HG02852 (cell line): ENCODE measurements around the gene CACNA1C.
"Not testable (repeated sequence)": the region's sequence is repeated elsewhere in the genome, so short reads cannot be mapped to it uniquely, and the experiment has no call there.

ENCODE experiments used
- ATAC-seq: cut with Tn5 transposase; IDR thresholded peaks from one replicate; pipeline ENCODE4 v1.9.1; 2021; ENCODE audit warnings: mild to moderate bottlenecking, moderate library complexity; ENCODE audit not compliant: unreplicated experiment

Gene CACNA1C

GRCh38 chr12:2074792-2075191, 22.0 kb downstream of the CACNA1C start:
- ATAC-seq, result no peak

- no peak for ATAC-seq
These were observed 22.9 kb downstream of the CACNA1C start for GRCh38 chr12:2075508-2076195.

GRCh38 chr12:2076196-2076570, 23.4 kb downstream of the CACNA1C start:
- ATAC-seq, result no peak

DNA sequence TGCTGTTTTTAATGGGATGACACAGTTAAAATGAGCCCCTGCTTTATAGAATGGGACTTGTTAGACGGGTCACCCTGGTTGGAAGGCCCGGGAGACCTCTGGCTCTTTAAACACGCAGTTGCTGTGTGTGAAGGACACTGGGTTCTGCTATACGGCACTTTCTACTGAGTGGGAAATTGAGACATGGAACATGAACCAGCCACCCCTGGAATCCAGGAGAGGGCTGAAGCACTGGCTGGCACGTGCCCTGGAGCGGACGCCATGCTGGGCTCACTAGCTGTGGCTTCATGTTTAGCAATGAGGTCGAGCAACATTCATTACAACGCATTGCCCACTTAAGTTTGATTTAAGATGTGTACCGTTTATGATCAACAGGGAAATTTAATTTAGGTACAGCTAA, 23.9 kb downstream of the CACNA1C start:
- no peak for ATAC-seq

GRCh38 chr12:2080604-2081003, 27.8 kb downstream of the CACNA1C start:
- ATAC-seq, result no peak

DNA sequence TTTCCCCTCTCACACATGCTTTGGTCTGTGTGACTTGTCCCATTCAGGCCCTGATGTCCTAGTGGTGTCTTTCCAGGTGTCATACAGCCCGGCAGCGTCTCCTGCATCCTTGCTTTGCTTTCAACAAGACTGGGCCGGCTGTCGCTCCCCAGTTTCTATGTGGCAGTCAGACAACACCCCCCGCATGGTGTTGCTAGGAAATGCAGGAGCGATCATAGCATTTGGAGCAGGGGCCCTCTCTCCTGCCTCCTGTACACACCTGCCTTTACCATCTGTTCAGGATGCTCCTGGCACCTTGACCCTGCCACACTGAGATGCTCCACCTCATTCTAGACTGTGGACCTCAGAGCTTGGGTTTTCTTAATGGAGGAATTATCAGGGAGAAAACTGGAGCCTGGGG, 29.5 kb downstream of the CACNA1C start:
- ATAC-seq, result no peak

DNA sequence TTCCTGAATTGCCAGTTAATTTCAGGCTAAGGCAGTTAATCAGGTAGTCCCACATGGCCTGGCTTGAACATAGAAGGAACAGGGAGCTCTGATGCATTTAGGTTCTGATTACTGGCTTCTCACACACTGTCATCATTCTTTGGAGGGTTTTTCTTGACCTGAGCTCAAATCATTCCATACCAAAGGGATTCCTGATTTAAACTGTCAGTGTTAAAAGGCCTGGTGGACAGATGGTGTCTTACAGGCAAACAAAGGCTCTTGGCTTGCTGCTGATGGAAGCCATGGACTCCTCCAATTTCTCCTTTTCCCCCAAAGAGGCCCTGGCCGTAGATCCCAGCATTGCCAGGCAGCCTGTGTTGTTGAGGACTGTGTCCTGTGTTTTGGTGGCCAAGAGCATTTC, 30.2 kb downstream of the CACNA1C start:
- no peak for ATAC-seq

DNA sequence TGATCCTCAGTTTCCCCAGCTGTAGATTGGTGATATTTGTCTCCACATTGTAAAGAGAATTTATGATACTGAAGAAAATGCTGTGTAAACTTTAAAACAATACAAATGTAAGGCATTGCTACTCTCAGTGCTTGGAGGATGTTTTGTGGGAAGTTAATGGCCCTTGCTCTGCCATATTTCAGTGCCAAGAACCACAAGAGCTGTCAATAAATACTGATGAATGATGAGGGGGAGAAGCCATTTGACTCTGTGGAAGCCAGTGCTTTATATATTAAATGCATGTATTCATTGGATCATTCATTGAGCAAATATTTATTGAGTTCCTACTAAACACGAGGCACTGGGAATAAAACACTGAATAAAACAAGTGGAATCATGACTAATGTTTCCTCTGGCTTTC, 30.8 kb downstream of the CACNA1C start:
- ATAC-seq, result no peak

DNA sequence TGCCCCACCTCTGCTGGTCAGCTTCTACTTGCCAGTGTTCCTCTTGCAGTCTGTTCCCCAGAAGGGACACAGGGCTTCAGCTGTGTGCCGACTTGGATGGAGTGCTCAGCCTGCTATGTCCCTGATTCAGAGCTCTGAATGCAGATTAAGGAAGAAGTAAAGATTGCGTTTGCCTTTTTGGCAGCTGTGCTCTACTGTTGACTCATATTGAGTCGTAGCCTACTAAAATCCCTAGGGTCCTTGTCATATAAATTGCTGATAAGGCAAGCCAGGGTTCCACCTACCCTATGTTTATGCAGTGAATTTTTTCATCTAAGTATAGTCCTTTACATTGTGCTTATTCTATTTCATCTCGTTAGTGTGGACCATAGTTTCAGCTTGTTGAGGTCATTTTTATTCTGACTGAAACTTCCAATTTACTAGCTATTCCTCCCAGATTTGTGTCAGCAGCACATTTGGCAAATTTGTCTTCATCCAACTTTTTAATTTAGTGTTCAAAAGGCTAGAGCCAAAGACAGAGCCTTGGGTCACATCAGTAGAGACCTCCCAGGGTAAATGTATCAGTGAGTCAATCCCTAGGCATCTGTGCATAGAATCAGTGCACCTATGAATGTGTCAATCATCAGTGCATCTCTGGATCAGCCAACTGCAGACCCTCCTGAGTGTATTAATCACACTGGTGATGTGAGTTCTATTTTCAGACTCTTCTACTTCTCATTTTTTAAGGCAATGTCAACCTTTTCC, 31.9 kb downstream of the CACNA1C start:
- ATAC-seq, result no peak

DNA sequence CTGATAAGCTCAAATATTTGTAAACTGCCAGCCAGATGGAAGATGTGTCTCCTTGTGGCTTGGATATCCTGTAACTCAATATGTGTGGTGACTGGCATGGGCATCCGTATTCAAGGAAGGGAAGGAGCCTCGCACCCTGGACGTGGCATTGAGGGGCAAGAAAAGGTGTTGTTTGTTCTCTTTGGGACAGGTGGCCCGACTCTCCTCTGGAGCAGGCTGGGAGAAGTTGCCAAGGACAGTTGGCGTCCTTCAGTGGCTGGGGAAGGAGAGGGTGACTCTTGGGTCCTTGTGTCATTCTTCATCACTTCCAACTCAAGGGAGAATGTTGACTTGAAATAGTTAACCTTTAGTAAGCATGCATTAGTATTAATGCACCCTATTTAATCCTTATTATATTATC, 39.6 kb downstream of the CACNA1C start:
- ATAC-seq, result no peak

DNA sequence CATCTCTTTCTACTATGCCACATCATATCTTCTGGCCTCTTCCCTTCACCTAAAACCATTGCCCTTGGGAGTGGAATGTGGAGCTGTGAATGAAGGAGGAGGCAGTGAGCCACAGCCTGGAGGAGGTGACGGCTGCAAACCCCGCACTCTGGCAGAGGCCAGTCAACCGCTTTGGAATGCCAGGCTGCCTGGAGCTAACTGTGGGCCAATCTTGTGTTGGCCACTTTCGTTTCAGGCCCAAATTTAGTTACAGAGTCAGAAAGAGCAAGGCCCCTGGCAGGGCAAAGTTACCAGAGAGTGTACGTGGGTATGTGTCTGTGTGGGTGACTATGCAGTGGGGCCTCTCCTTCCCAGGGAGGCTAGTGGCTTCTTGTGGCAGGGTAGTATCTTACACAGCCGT, 40.1 kb downstream of the CACNA1C start:
- no peak for ATAC-seq

- ATAC-seq, result no peak
These were observed 41.8 kb downstream of the CACNA1C start for GRCh38 chr12:2094597-2094996.

- no peak for ATAC-seq
These were observed 43.1 kb downstream of the CACNA1C start for GRCh38 chr12:2095878-2096277.

DNA sequence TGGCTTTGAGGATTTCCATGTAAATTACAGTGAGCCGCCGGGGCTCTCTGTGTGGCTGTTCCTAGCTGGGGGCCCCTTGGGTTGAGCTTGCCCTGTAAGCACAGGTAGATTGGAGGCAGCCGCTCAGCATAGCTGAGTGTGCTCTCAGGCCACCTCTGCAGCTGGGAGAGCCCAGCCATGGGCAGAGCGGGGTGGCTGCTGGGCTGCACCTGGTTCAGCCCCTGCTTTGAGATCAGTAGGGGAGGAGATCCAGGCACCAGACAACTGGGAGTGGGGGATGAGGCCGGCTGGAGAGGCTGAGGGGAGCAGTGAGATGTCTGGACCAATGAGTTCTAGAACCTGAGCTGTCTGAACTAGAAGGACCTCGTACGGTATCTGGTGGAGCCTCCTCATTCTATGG, 44.8 kb downstream of the CACNA1C start:
- no peak for ATAC-seq

- no peak for ATAC-seq
These were observed 46.1 kb downstream of the CACNA1C start for GRCh38 chr12:2098852-2099251.

DNA sequence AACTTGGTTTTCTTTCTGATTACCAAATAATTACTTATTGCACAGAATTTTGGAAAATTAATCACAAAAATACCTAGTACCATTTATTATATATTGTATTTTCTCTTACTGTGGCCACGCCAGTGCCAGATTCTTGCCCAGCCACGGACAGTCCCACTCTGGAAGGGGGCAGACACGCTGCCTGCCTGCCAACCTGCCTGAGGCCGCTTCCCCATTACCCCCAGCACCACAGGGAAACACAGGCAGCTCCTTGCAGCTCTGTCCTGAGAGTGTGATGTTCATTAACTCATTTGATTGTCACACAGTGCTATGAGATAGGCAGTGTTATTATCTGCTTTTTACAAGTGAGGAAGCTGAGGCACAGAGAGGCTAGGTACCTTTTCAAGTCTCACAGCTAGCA, 46.8 kb downstream of the CACNA1C start:
- ATAC-seq, result no peak

DNA sequence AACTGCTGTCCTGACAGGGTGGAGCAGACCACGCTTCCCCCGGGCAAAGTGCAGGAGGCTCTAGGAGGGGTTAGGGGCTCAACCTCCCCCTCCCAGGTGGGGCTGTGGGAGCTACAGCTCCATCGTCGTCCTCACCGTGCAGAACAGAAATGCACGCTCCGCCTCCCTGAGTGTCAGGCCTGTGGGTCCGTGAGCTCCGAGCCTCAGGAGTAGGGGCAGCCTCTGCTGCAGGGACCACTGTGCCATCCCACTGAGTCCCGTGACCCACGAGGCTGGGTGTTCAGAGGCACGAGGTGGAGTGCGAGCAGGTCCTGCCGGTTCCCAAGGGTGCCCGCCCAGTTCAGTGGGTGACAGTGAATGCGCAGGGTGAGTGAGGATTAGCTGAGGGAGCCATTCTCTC, 48.6 kb downstream of the CACNA1C start:
- no peak for ATAC-seq

DNA sequence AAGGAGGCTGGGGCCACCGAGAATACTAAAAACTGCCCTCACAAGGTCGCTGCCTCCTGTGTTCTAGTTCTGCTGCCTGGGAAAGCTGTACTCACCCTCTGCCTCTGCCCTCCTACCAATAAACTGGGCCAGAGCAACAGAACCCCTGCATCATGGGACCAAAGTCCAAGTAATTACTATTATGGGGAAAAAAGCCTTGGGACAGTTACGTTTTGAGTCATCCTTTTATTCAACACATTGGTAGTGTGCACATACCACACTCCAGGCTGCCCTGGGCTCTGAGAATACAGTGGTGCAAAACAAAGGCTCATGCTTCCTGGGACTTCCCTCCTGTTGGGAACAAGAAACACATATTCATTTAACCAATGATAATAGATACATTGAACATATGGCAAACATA, 49.0 kb downstream of the CACNA1C start:
- no peak for ATAC-seq

GRCh38 chr12:2102736-2103135, 49.9 kb downstream of the CACNA1C start:
- ATAC-seq, result not testable (repeated sequence)

- not testable (repeated sequence) for ATAC-seq
These were observed 52.6 kb downstream of the CACNA1C start for GRCh38 chr12:2105387-2105786.

DNA sequence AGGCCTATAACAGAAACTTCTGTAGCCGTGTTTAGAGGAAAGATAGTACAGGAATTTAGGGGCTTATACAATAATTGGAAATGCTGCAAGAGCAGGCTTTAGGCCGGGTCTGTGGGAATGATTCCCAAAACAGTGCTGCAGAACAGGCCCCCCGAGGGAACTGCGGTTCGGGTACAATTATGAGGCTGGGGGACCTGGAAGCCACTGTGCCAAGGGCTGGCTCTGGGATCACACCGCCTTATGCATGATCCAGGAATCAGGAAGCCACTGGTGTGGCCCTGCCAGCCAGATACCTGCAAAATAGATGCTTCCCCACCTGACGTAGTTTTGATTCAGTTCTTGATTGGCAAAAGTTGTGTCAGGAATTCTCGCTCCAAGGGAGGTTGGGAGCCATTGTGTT, 55.4 kb downstream of the CACNA1C start:
- no peak for ATAC-seq

DNA sequence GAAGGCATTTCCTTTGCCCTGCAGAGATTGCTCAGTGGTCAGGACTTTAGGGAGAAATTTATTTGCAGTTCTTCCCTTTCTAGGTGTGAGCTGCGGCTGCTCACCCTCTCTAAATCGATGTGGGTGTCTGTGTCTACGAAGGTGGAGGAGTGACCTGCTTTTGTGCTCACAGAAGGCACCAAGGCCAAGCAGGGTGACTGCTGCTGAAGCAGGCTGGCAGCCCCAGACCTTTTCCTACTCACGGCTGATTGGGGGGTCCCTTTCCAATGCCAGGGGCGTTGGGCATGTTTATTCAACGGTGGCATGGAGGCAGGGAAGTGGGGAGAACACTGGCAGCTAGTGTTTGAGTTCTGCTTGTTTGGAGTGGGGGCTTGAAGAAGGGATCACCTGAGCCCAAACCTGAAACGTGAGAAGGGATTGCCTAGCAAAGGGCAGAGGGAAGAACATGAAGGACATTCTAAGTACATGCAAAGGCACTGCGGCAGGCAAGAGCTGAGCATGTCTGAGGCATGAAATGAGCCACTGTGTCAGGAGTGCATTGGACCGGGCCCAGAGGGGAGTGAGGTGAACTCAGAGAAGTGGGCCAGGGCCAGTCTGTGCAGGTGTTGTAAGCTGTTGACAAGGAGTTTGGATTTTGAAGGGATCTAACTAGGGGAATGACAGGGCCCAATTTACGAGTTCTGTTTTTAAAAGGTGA, 56.3 kb downstream of the CACNA1C start:
- ATAC-seq, result no peak
